Endothelial cell of umbilical vein (primary cell): Measurements from ENCODE around the gene HAND1. TPM values are rescaled to one million over a fixed set of nuclear protein-coding genes. Genes with fewer than 3 reads are reported as not detected.
A peak's percentile ranks its signal among the peaks of the same experiment; 100 is the strongest.

Source experiments
- BruUV-seq: library from RNA; stranded (reverse); fragments of 400-500 nt; replicated peaks from 2 replicates; lab custom pipeline; 2021; lab: Mats Ljungman, UMichigan
- CTCF ChIA-PET: fragments of 300-600, 350-600 bp; sonication (Branson Sonifier 250); formaldehyde crosslinking; loops from one replicate; lab custom pipeline; 2021; ENCODE audit warnings: antibody characterized with exemption, inconsistent platforms; lab: Charles Lee
- POLR2A ChIA-PET: fragments of 300-600, 350-600 bp; sonication (Branson Sonifier 250); formaldehyde crosslinking; loops from one replicate; lab custom pipeline; 2021; ENCODE audit warnings: antibody characterized with exemption, inconsistent platforms; lab: Charles Lee
- DNase-seq: peaks from one replicate; pipeline ENCODE4 v3.0.0-alpha.2; 2011; ENCODE audit warnings: low read depth, low spot score
- FAIRE-seq: peaks from 2 replicates; lab custom pipeline; 2011; peaks lifted over from hg19 to GRCh38; lab: Jason Lieb, UNC
- H2AFZ ChIP-seq: 2 replicates; pipeline ENCODE4 v1.6.0; 2012; ENCODE audit warnings: low read depth, low read length, control low read depth, inconsistent platforms
- H3K27ac ChIP-seq: 2 replicates; pipeline ENCODE4 v1.5.1; 2011; ENCODE audit warnings: low read depth, mild to moderate bottlenecking, control low read depth, low read length, moderate library complexity; ENCODE audit not compliant: insufficient read depth
- H3K27me3 ChIP-seq, 2 experiments: 2 replicates each; pipeline versions ENCODE4 v1.6.0 to v1.6.1; 2011; ENCODE audit warnings: low read length in 2 of 2, mixed read lengths in 1 of 2; ENCODE audit not compliant: control insufficient read depth in 2 of 2, insufficient read depth in 2 of 2
- H3K36me3 ChIP-seq, 2 experiments: 2 replicates in 1 of 2; 3 replicates in 1 of 2; pipeline ENCODE4 v1.5.1; 2011; ENCODE audit warnings: low read length in 2 of 2, mild to moderate bottlenecking in 1 of 2, moderate library complexity in 1 of 2; ENCODE audit not compliant: control insufficient read depth in 2 of 2, insufficient read depth in 2 of 2; ENCODE audit errors: extremely low read depth in 1 of 2
- H3K4me1 ChIP-seq: 3 replicates; pipeline ENCODE4 v1.5.1; 2011; ENCODE audit warnings: mild to moderate bottlenecking, low read length; ENCODE audit not compliant: control insufficient read depth, insufficient read depth; ENCODE audit errors: extremely low read depth
- H3K4me2 ChIP-seq: 2 replicates; pipeline ENCODE4 v1.6.1; 2011; ENCODE audit warnings: low read length, control low read depth, mixed read lengths; ENCODE audit not compliant: insufficient read depth
- H3K4me3 ChIP-seq, 3 experiments: fragments of 200-600 bp in 1 of 3; sonication (generic), shearing (Covaris generic) in 1 of 3; replicated peaks in 1 of 3; 2 replicates each; pipeline ENCODE4 v1.5.1; 2011 to 2016; ENCODE audit warnings: control low read depth in 3 of 3, low read length in 3 of 3, mild to moderate bottlenecking in 2 of 3, inconsistent platforms in 1 of 3, low read depth in 1 of 3, moderate library complexity in 1 of 3; ENCODE audit not compliant: insufficient read depth in 1 of 3
- H3K79me2 ChIP-seq: 2 replicates; pipeline ENCODE4 v1.6.0; 2012; ENCODE audit warnings: low read length, inconsistent platforms; ENCODE audit not compliant: control insufficient read depth, insufficient read depth
- H3K9ac ChIP-seq: replicated peaks from 2 replicates; pipeline ENCODE3; 2011; ENCODE audit warnings: low read length, control low read depth; ENCODE audit not compliant: insufficient read depth; ENCODE audit errors: extremely low read depth
- H3K9me1 ChIP-seq: replicated peaks from 3 replicates; pipeline ENCODE4 v1.6.0; 2011; ENCODE audit warnings: mild to moderate bottlenecking, low read length; ENCODE audit not compliant: control insufficient read depth, insufficient read depth; ENCODE audit errors: extremely low read depth
- H3K9me3 ChIP-seq: replicated peaks from 2 replicates; pipeline ENCODE4 v1.5.1; 2012; ENCODE audit warnings: low read length, inconsistent platforms; ENCODE audit not compliant: control insufficient read depth, insufficient read depth
- H4K20me1 ChIP-seq: replicated peaks from 2 replicates; pipeline ENCODE3; 2011; ENCODE audit warnings: mild to moderate bottlenecking, low read length; ENCODE audit not compliant: control insufficient read depth, insufficient read depth; ENCODE audit errors: extremely low read depth
- CTCF ChIP-seq, 2 donors: IDR thresholded peaks; 1 replicate in 1 of 2; 2 replicates in 1 of 2; pipeline ENCODE4 v1.5.1; 2011; ENCODE audit warnings: low read length in 2 of 2, mild to moderate bottlenecking in 2 of 2, moderate library complexity in 2 of 2, control low read depth in 1 of 2, inconsistent platforms in 1 of 2, low read depth in 1 of 2; ENCODE audit not compliant: insufficient read depth in 1 of 2; ENCODE audit errors: extremely low read depth in 1 of 2
- EZH2 ChIP-seq: IDR thresholded peaks from 2 replicates; pipeline ENCODE4 v1.6.1; 2012; ENCODE audit warnings: borderline replicate concordance, low read depth, mild to moderate bottlenecking, moderate library complexity, low read length, inconsistent platforms; ENCODE audit not compliant: severe bottlenecking
- FOS ChIP-seq: IDR thresholded peaks from 2 replicates; pipeline ENCODE4 v1.6.1; 2011; ENCODE audit warnings: mild to moderate bottlenecking, low read length, moderate library complexity, borderline replicate concordance; ENCODE audit not compliant: insufficient read depth
- GATA2 ChIP-seq: IDR thresholded peaks from 2 replicates; pipeline ENCODE4 v1.7.0; 2011; ENCODE audit warnings: low read depth, mild to moderate bottlenecking, moderate library complexity, mixed read lengths, low read length; ENCODE audit not compliant: insufficient read length, insufficient read depth
- JUN ChIP-seq: IDR thresholded peaks from 2 replicates; pipeline ENCODE4 v1.6.1; 2011; ENCODE audit warnings: borderline replicate concordance, low read depth; ENCODE audit not compliant: insufficient read length, insufficient read depth
- MYC ChIP-seq: IDR thresholded peaks from one replicate; pipeline ENCODE4 v1.6.1; 2011; ENCODE audit warnings: mild to moderate bottlenecking, low read depth, low read length
- POLR2A ChIP-seq: IDR thresholded peaks from 2 replicates; pipeline ENCODE4 v1.6.1; 2012; ENCODE audit warnings: low read depth, mild to moderate bottlenecking, control low read depth, low read length
- POLR2AphosphoS5 ChIP-seq: IDR thresholded peaks from 2 replicates; pipeline ENCODE4 v1.6.1; 2012; ENCODE audit warnings: low read depth, mild to moderate bottlenecking, control low read depth, low read length, moderate library complexity; ENCODE audit not compliant: insufficient read depth
- dilution Hi-C: fragments of 300-500 bp; cut with MboI; formaldehyde crosslinking; loops from one replicate; pipeline ENCODE4 v1.15.0; 2019; ENCODE audit warnings: low sequenced_read_pairs; ENCODE audit not compliant: extremely low pct_ligation_motif_present
- intact Hi-C: fragments of 100-400 bp; cut with micrococcal nuclease; formaldehyde crosslinking; loops from one replicate; pipeline ENCODE4 v1.10.0; 2022
- polyA plus RNA-seq, 4 experiments: library from polyadenylated mRNA; depleted of rRNA in 3 of 4; stranded (reverse) in 3 of 4; unstranded in 1 of 4; fragments of >200 nt; gene quantifications; 2 replicates each; pipeline versions ENCODE4 v1.2.1 to v1.2.3, GENCODE V29; 2011 to 2012; ENCODE audit warnings: missing spikeins in 1 of 4
- total RNA-seq: library from RNA; stranded (reverse); gene quantifications from 2 replicates; pipeline ENCODE4 v1.2.3, GENCODE V29; 2021
- TF ChIP-seq, protein P1 (sequence below): IDR thresholded peaks from 2 replicates; pipeline ENCODE4 v1.6.1; 2011; ENCODE audit not compliant: insufficient read depth, insufficient read length

HAND1 gene
- total and polyA plus RNA-seq, 2 donors (not counting 3 experiments of a cell fraction or from before 2014, with no cell fraction given), result not detected

- H3K9ac ChIP-seq, result peak overlapping the region; percentile 66
- peak; percentile 67 for FAIRE-seq
- H3K27ac ChIP-seq, result no peak overlapping the region
- peaks cover 16% of the 10 kb centered on the region for H3K4me1 ChIP-seq
- peaks cover 0 to 4% of the 10 kb centered on the region in 2 experiments for H3K36me3 ChIP-seq
- TF ChIP-seq GATA2 (no peak), EZH2 (no peak), JUN (no peak), POLR2AphosphoS5 (no peak), POLR2A (no peak), FOS (no peak), MYC (no peak), CTCF (IDR thresholded peaks at IDR 0.05; ENCODE audit: extremely low read depth in 1 of 2, insufficient read depth in 1 of 2, low read depth in 1 of 2, low read length in 2 of 2) (no peak)
- TF ChIP-seq, protein P1, sequence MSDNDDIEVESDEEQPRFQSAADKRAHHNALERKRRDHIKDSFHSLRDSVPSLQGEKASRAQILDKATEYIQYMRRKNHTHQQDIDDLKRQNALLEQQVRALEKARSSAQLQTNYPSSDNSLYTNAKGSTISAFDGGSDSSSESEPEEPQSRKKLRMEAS, result no peak
- intact Hi-C loops (loop anchor here (5.0 to 10.0 kb wide), 2 partner anchors 80 to 408 kb away; partner anchors contain the start of genes CNOT8 and FAXDC2), dilution Hi-C loops (no loop called here)
- H2AFZ ChIP-seq, result peak overlapping the region; percentile 70
- ChIA-PET CTCF (interaction anchor here (1.0 to 2.9 kb wide), 7 partner anchors 9 to 473 kb away, joined by 3 to 9 read pairs (median 4); no protein-coding TSS in a partner anchor), POLR2A (no interaction called here)
- peaks cover 6% of the 10 kb centered on the region for H4K20me1 ChIP-seq
- peak overlapping the region; percentile 79 to 94 (median 82) for H3K4me3 ChIP-seq
- BruUV-seq, result TSS peak; percentile 20
- H3K9me1 ChIP-seq, result no peaks in the 10 kb centered on the region
- no peaks in the 10 kb centered on the region for H3K27me3 ChIP-seq
- H3K4me2 ChIP-seq, result peak overlapping the region; percentile 90
- no peak for DNase-seq
- peaks cover 26% of the 10 kb centered on the region for H3K79me2 ChIP-seq
- H3K9me3 ChIP-seq, result no peaks in the 10 kb centered on the region
These were observed 30.8 kb downstream of the HAND1 start for GRCh38 chr5:154447089-154447725.
